Measurements from ENCODE around the gene PSD4. TPM values are rescaled to one million over a fixed set of nuclear protein-coding genes. Genes with fewer than 3 reads are reported as not detected.

PSD4 gene
- total and polyA plus RNA-seq, 2 of the 8 experiments (the other 6 are each of a cell fraction or from before 2014, with no cell fraction given): 0.53 to 1.2 TPM

DNA sequence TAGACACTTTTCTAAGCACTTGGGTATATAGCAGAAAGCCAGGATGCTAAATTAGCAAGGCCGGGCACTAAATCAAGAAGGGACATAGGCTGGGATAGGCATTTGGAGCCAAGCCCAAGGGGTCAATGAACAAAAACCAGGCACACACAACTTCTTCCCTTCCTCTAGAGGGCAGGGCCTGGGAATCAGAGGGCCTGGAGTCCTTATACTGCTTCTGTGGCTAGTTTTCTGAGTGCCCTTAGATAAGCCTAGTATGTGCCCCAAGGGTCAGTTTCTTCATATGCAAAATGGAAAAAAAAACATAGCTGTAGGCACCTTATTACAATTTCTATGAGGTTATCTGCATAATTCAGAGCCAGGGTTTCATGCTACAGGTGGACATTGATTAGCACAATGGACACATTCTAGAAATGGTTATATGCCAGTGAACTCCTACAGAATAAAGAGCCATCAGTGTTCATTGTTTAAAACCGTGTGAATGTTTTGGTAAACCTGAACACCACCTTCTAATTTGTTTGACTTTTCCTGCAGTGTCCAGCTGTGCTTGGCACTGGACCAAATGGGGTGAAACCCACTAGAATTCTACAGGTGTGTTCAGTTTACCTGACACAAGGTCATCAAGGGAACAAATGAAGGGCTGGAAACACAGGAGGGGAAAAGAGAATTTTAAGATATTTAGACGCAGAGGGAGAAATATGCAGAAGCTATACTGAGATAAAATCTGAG, 55.4 kb downstream of the PSD4 start:
- H3K27me3 ChIP-seq (replicated peaks in 1 of 4; ENCODE audit: control insufficient read depth in 3 of 4, extremely low read depth in 1 of 4, insufficient read depth in 3 of 4, low read length in 3 of 4): no peaks in the 10 kb centered on the region
- FAIRE-seq (no peak), DNase-seq (ENCODE audit: low read depth in 1 of 2, low spot score in 2 of 2) (no peak)
- peaks cover 0 to 6% (median 3%) of the 10 kb centered on the region in 4 experiments; a peak in 4 of 7 replicates for H3K4me1 ChIP-seq (replicated peaks in 1 of 4; ENCODE audit: control insufficient read depth in 3 of 4, insufficient read depth in 4 of 4, low read length in 3 of 4)
- H3K18ac ChIP-seq (ENCODE audit: extremely low read depth, low read length): no peak overlapping the region
- H4K20me1 ChIP-seq (replicated peaks in 1 of 2; ENCODE audit: control insufficient read depth in 1 of 2, insufficient read depth in 2 of 2, low read length in 2 of 2): no peaks in the 10 kb centered on the region
- no peak overlapping the region for H2BK12ac ChIP-seq (ENCODE audit: low read depth, low read length)
- CTCF ChIA-PET (ENCODE audit: partially characterized antibody): interaction anchor here (0.7 to 4.6 kb wide), 9 partner anchors 9 to 67 kb away, joined by 3 to 28 read pairs (median 3); no protein-coding TSS in a partner anchor
- H4K8ac ChIP-seq (ENCODE audit: extremely low read depth, insufficient read depth, low read length): no peak overlapping the region
- H3K9me3 ChIP-seq (ENCODE audit: insufficient read depth in 2 of 2, low read depth in 1 of 2, low read length in 1 of 2): no peaks in the 10 kb centered on the region
- no peak overlapping the region for H3K4me2 ChIP-seq (ENCODE audit: insufficient read depth in 1 of 2, low read depth in 2 of 2, low read length in 2 of 2)
- 82% methylated on average over 3 of the region's 3 CpGs; no CpG with 5 or more reads in 1 of the 2 experiments for WGBS, 2 experiments (ENCODE audit: extremely low coverage in 1 of 2, insufficient coverage in 1 of 2, insufficient read length in 1 of 2, insufficient replicate concordance in 2 of 2, low coverage in 1 of 2, low lambda C conversion rate in 2 of 2, missing lambda C conversion rate in 1 of 2)
- H3K14ac ChIP-seq (ENCODE audit: insufficient read length): no peak overlapping the region
- no peak overlapping the region for H2AK5ac ChIP-seq (ENCODE audit: low read depth, low read length)
- no peak overlapping the region for H3K4me3 ChIP-seq (ENCODE audit: extremely low read depth in 1 of 4, insufficient read depth in 2 of 4, low read depth in 3 of 4, low read length in 4 of 4)
- TF ChIP-seq HDAC2 (IDR thresholded peaks at IDR 0.05; ENCODE audit: borderline replicate concordance in 1 of 2, low read depth in 2 of 2, low read length in 2 of 2) (no peak), SIN3A (conservative IDR thresholded peaks at IDR 0.05 in 1 of 2, IDR thresholded peaks at IDR 0.05 in 1 of 2; ENCODE audit: low read depth in 1 of 2, low read length in 2 of 2) (no peak)
- TF ChIP-seq, protein P1, sequence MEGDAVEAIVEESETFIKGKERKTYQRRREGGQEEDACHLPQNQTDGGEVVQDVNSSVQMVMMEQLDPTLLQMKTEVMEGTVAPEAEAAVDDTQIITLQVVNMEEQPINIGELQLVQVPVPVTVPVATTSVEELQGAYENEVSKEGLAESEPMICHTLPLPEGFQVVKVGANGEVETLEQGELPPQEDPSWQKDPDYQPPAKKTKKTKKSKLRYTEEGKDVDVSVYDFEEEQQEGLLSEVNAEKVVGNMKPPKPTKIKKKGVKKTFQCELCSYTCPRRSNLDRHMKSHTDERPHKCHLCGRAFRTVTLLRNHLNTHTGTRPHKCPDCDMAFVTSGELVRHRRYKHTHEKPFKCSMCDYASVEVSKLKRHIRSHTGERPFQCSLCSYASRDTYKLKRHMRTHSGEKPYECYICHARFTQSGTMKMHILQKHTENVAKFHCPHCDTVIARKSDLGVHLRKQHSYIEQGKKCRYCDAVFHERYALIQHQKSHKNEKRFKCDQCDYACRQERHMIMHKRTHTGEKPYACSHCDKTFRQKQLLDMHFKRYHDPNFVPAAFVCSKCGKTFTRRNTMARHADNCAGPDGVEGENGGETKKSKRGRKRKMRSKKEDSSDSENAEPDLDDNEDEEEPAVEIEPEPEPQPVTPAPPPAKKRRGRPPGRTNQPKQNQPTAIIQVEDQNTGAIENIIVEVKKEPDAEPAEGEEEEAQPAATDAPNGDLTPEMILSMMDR (IDR thresholded peaks at IDR 0.05; ENCODE audit: control extremely low read depth in 1 of 3, insufficient read depth in 1 of 3, low read depth in 1 of 3, low read length in 3 of 3): peak in 1 of 3 experiments; percentile 29; a peak in 1 of 4 replicates
- no peak overlapping the region for H3K56ac ChIP-seq (replicated peaks; ENCODE audit: insufficient read length, low read depth, low read length)
- H3K9ac ChIP-seq (replicated peaks in 1 of 4; ENCODE audit: extremely low read depth in 1 of 4, low read depth in 3 of 4, low read length in 3 of 4): no peak overlapping the region
- H2AFZ ChIP-seq (ENCODE audit: low read length): no peak overlapping the region
- no peak overlapping the region for H4K91ac ChIP-seq (replicated peaks; ENCODE audit: insufficient read length, low read length)
- POLR2A ChIA-PET (ENCODE audit: partially characterized antibody): interaction anchor here (1.0 kb wide), 1 partner anchor 28 kb away, joined by 3 read pairs; no protein-coding TSS in a partner anchor
- H3K36me3 ChIP-seq (ENCODE audit: control insufficient read depth in 2 of 4, insufficient read depth in 4 of 4, low read length in 3 of 4): no peaks in the 10 kb centered on the region
- H3K79me1 ChIP-seq (ENCODE audit: low read depth, low read length): no peaks in the 10 kb centered on the region
- H3K27ac ChIP-seq (ENCODE audit: low read depth, low read length): no peak overlapping the region
- H2BK5ac ChIP-seq (ENCODE audit: low read depth, low read length): no peak overlapping the region
- no peak overlapping the region for H2BK15ac ChIP-seq (ENCODE audit: low read length)
- no peaks in the 10 kb centered on the region for H3K79me2 ChIP-seq (ENCODE audit: control insufficient read depth in 1 of 2, insufficient read depth in 2 of 2, low read length in 2 of 2)
- no peak overlapping the region for H2BK20ac ChIP-seq (ENCODE audit: low read length)
- no peaks in the 10 kb centered on the region for H3K23me2 ChIP-seq (ENCODE audit: low read depth, low read length)
- H3K23ac ChIP-seq (ENCODE audit: insufficient read length): no peak overlapping the region
- no peak overlapping the region for H2BK120ac ChIP-seq (replicated peaks; ENCODE audit: low read depth, low read length)
- H4K5ac ChIP-seq (ENCODE audit: insufficient read length, low read depth, low read length): no peak overlapping the region
- H3K4ac ChIP-seq (replicated peaks; ENCODE audit: insufficient read length, low read depth, low read length): no peak overlapping the region
